GM12891 (cell line): ENCODE data around the gene TRIM13.

Experiments
- POLR2A ChIP-seq: IDR thresholded peaks from 2 replicates; pipeline ENCODE4 v1.6.1; 2011; ENCODE audit warnings: low read depth, low read length, control low read depth
- POLR2AphosphoS5 ChIP-seq: IDR thresholded peaks from 2 replicates; pipeline ENCODE4 v1.6.1; 2011; ENCODE audit warnings: low read depth, low read length, control low read depth

- no peak for TF ChIP-seq POLR2AphosphoS5
- TF ChIP-seq POLR2A, result no peak
These were observed 19.6 kb downstream of the TRIM13 start for GRCh38 chr13:50016444-50016843.
